ENCODE measurements around the gene KRT79. TPM values are rescaled to one million over a fixed set of nuclear protein-coding genes. Genes with fewer than 3 reads are reported as not detected.
A peak's percentile ranks its signal among the peaks of the same experiment; 100 is the strongest.

Gene KRT79
- total and polyA plus RNA-seq, 9 of the 15 experiments (the other 6 are each of a cell fraction or from before 2014, with no cell fraction given): 0.03 to 2.3 (median 0.23) TPM; not detected in 2

GRCh38 chr12:52836491-52837412, 2.6 kb upstream of the KRT79 start:
- H3K9ac ChIP-seq (ENCODE audit: insufficient read depth in 1 of 2, low read depth in 2 of 2, low read length in 2 of 2): no peak overlapping the region
- H3K36me3 ChIP-seq (ENCODE audit: control insufficient read depth, insufficient read depth, low read length): no peaks in the 10 kb centered on the region
- H3K4me3 ChIP-seq: no peak overlapping the region
- ChIA-PET POLR2A (no interaction called here), CTCF (ENCODE audit: low intra/inter-chr PET ratio) (interaction anchor here (0.5 kb wide), 1 partner anchor 143 kb away, joined by 3 read pairs; no protein-coding TSS in a partner anchor)
- FAIRE-seq: no peak
- no peaks in the 10 kb centered on the region for H3K9me3 ChIP-seq (replicated peaks; ENCODE audit: control insufficient read depth, insufficient read depth, low read depth, low read length)
- no peaks in the 10 kb centered on the region for H3K79me2 ChIP-seq (ENCODE audit: control insufficient read depth, insufficient read depth, low read length)
- WGBS (ENCODE audit: insufficient coverage, low coverage, missing lambda C conversion rate): 27% methylated on average over 9 of the region's 9 CpGs
- H3K4me2 ChIP-seq (ENCODE audit: insufficient read depth, low read length): 0 out of 2 replicates have a peak overlapping the region, but pooled peaks have one; percentile 0
- no peak overlapping the region for H3K27ac ChIP-seq (ENCODE audit: extremely low read depth, low read depth, low read length)
- no peaks in the 10 kb centered on the region for H3K9me1 ChIP-seq (ENCODE audit: control insufficient read depth, insufficient read depth, low read length)
- TF ChIP-seq ZSCAN29 (IDR thresholded peaks at IDR 0.05): no peak
- TF ChIP-seq RERE (CRISPR knock-in tag; IDR thresholded peaks at IDR 0.05; ENCODE audit: borderline replicate concordance): no peak
- no peak for TF ChIP-seq FOS (IDR thresholded peaks at IDR 0.05; ENCODE audit: extremely low read depth, insufficient read length)
- no peak for TF ChIP-seq PHF20 (IDR thresholded peaks at IDR 0.05; ENCODE audit: partially characterized antibody)
- no peak for TF ChIP-seq XRCC3 (IDR thresholded peaks at IDR 0.05)
- TF ChIP-seq MAZ (CRISPR knock-in tag; conservative IDR thresholded peaks at IDR 0.05 in 1 of 2, IDR thresholded peaks at IDR 0.05 in 1 of 2): no peak
- TF ChIP-seq ZNF280B (CRISPR knock-in tag; IDR thresholded peaks at IDR 0.05): no peak
- no peak for TF ChIP-seq TAF7 (tag; IDR thresholded peaks at IDR 0.05)
- TF ChIP-seq BDP1 (IDR thresholded peaks at IDR 0.05; ENCODE audit: insufficient read depth, insufficient read length): no peak
- TF ChIP-seq DLX4 (CRISPR knock-in tag; IDR thresholded peaks at IDR 0.05): no peak
- no peak for TF ChIP-seq MEF2A (IDR thresholded peaks at IDR 0.05; ENCODE audit: control insufficient read depth, low read depth, low read length)
- TF ChIP-seq BMI1 (IDR thresholded peaks at IDR 0.05; ENCODE audit: low read length): no peak
- no peak for TF ChIP-seq FOXA3 (CRISPR knock-in tag; conservative IDR thresholded peaks at IDR 0.05 in 1 of 2, IDR thresholded peaks at IDR 0.05 in 1 of 2)
- BruUV-seq (replicated peaks): no TSS peak
- in situ Hi-C loops (cut with MboI): no loop called here
- H2AFZ ChIP-seq (ENCODE audit: low read depth, low read length): no peak overlapping the region
- H3K27me3 ChIP-seq (ENCODE audit: control insufficient read depth in 2 of 2, insufficient read depth in 2 of 2, low read length in 2 of 2): peaks cover 18 to 61% of the 10 kb centered on the region in 2 experiments
- DNase-seq (ENCODE audit: extremely low read depth in 1 of 4, low spot score in 3 of 4): no peak
- peak; percentile 13; the same call in 2 of the 3 replicates for ATAC-seq
- H3K4me1 ChIP-seq (replicated peaks in 1 of 2; ENCODE audit: control insufficient read depth in 2 of 2, insufficient read depth in 2 of 2, low read length in 2 of 2): peaks cover 13% of the 10 kb centered on the region in 2 experiments; a peak in 3 of 5 replicates
- H4K20me1 ChIP-seq (replicated peaks; ENCODE audit: control insufficient read depth, insufficient read depth, low read length): 0 out of 2 replicates have a peak, but pooled peaks cover 13% of the 10 kb centered on the region
- intact Hi-C loops (cut with micrococcal nuclease): no loop called here

Data from K562 (cell line).